H7 (cell line): ENCODE results near the gene BMI1. TPM values are rescaled to one million over a fixed set of nuclear protein-coding genes. Genes with fewer than 3 reads are reported as not detected.
A peak's percentile ranks its signal among the peaks of the same experiment; 100 is the strongest.
"Not testable (repeated sequence)": the region's sequence is repeated elsewhere in the genome, so short reads cannot be mapped to it uniquely, and the experiment has no call there.

ENCODE experiments used
- DNase-seq: peaks from one replicate; pipeline ENCODE4 v3.0.0; 2012
- H3K27me3 ChIP-seq: 2 replicates; pipeline ENCODE4 v1.6.0; 2011; ENCODE audit warnings: mild to moderate bottlenecking, low read length; ENCODE audit not compliant: control insufficient read depth, insufficient read depth
- H3K36me3 ChIP-seq: replicated peaks from 2 replicates; pipeline ENCODE4 v1.5.1; 2011; ENCODE audit warnings: low read length; ENCODE audit not compliant: control insufficient read depth, insufficient read depth
- H3K4me3 ChIP-seq: 2 replicates; pipeline ENCODE4 v1.5.1; 2011; ENCODE audit warnings: low read depth, mild to moderate bottlenecking, control low read depth, low read length, moderate library complexity; ENCODE audit not compliant: insufficient read depth
- total RNA-seq: library from RNA; depleted of rRNA; stranded (reverse); fragments of >200 nt; shearing (Covaris generic); gene quantifications from 2 replicates; pipeline ENCODE4 v1.2.3, GENCODE V29; 2014; rRNA removed

BMI1 gene
- 1.3 and 4.1 TPM in 2 replicates for total RNA-seq

- H3K27me3 ChIP-seq: peaks cover 82% of the 10 kb centered on the region
- DNase-seq: peak; percentile 90
- no peaks in the 10 kb centered on the region for H3K36me3 ChIP-seq
- H3K4me3 ChIP-seq: peak within 1 kb of the TSS; percentile 64
Observed at GRCh38 chr10:22320591-22321155, at the start of gene BMI1. TSS of gene BMI1 (plus strand) at chr10:22321099. CDS start at chr10:22326450, 5,351 bp downstream.

GRCh38 chr10:22271786-22272185, 49.1 kb upstream of the BMI1 start:
- no peak overlapping the region for H3K4me3 ChIP-seq
- H3K27me3 ChIP-seq: no peaks in the 10 kb centered on the region
- H3K36me3 ChIP-seq: no peaks in the 10 kb centered on the region
- DNase-seq: no peak

- no peaks in the 10 kb centered on the region for H3K27me3 ChIP-seq
- no peak for DNase-seq
- H3K36me3 ChIP-seq: no peaks in the 10 kb centered on the region
- no peak overlapping the region for H3K4me3 ChIP-seq
Observed at GRCh38 chr10:22278441-22278782, 42.5 kb upstream of the BMI1 start.

- no peaks in the 10 kb centered on the region for H3K36me3 ChIP-seq
- no peak overlapping the region for H3K4me3 ChIP-seq
- H3K27me3 ChIP-seq: no peaks in the 10 kb centered on the region
- DNase-seq: peak; percentile 43
Observed at GRCh38 chr10:22280078-22280477, 40.8 kb upstream of the BMI1 start.

- Histone ChIP-seq H3K27me3 (no peaks in the 10 kb centered on the region), H3K36me3 (no peaks in the 10 kb centered on the region), H3K4me3 (no peak overlapping the region)
- no peak for DNase-seq
Observed at GRCh38 chr10:22285130-22285529, 35.8 kb upstream of the BMI1 start.

GRCh38 chr10:22293747-22294404, 27.0 kb upstream of the BMI1 start:
- Histone ChIP-seq H3K36me3 (no peaks in the 10 kb centered on the region), H3K27me3 (no peaks in the 10 kb centered on the region), H3K4me3 (no peak overlapping the region)
- no peak for DNase-seq

GRCh38 chr10:22294694-22295093, 26.2 kb upstream of the BMI1 start:
- no peak for DNase-seq
- H3K36me3 ChIP-seq: no peaks in the 10 kb centered on the region

GRCh38 chr10:22301193-22301592, 19.7 kb upstream of the BMI1 start:
- no peak overlapping the region for H3K4me3 ChIP-seq
- DNase-seq: no peak
- H3K27me3 ChIP-seq: no peaks in the 10 kb centered on the region

More at GRCh38 chr10:22294694-22295093, 26.2 kb upstream of the BMI1 start:
- Histone ChIP-seq H3K27me3 (no peaks in the 10 kb centered on the region), H3K4me3 (no peak overlapping the region)

GRCh38 chr10:22303461-22303860, 17.4 kb upstream of the BMI1 start:
- Histone ChIP-seq H3K27me3 (no peaks in the 10 kb centered on the region), H3K36me3 (no peaks in the 10 kb centered on the region), H3K4me3 (no peak overlapping the region)
- DNase-seq: no peak

More at GRCh38 chr10:22301193-22301592, 19.7 kb upstream of the BMI1 start:
- no peaks in the 10 kb centered on the region for H3K36me3 ChIP-seq

- no peaks in the 10 kb centered on the region for H3K36me3 ChIP-seq
- no peak for DNase-seq
- H3K4me3 ChIP-seq: no peak overlapping the region
- 0 out of 2 replicates have a peak, but pooled peaks cover 1% of the 10 kb centered on the region for H3K27me3 ChIP-seq
Observed at GRCh38 chr10:22305721-22306120, 15.2 kb upstream of the BMI1 start.

- Histone ChIP-seq H3K4me3 (no peak overlapping the region), H3K27me3 (peaks cover 9% of the 10 kb centered on the region), H3K36me3 (no peaks in the 10 kb centered on the region)
- no peak for DNase-seq
Observed at GRCh38 chr10:22308390-22308789, 12.5 kb upstream of the BMI1 start.

- H3K27me3 ChIP-seq: peaks cover 18% of the 10 kb centered on the region
- no peak for DNase-seq
- no peak overlapping the region for H3K4me3 ChIP-seq
- H3K36me3 ChIP-seq: no peaks in the 10 kb centered on the region
Observed at GRCh38 chr10:22309180-22310000, 11.5 kb upstream of the BMI1 start.

GRCh38 chr10:22310012-22310411, 10.9 kb upstream of the BMI1 start:
- DNase-seq, H3K36me3 ChIP-seq, H3K4me3 ChIP-seq: not testable (repeated sequence)
- peaks cover 24% of the 10 kb centered on the region for H3K27me3 ChIP-seq

- Histone ChIP-seq H3K4me3 (no peak overlapping the region), H3K36me3 (no peaks in the 10 kb centered on the region), H3K27me3 (peaks cover 34% of the 10 kb centered on the region)
- no peak for DNase-seq
Observed at GRCh38 chr10:22310928-22311327, 10.0 kb upstream of the BMI1 start.

- H3K27me3 ChIP-seq: peaks cover 69% of the 10 kb centered on the region
- no peaks in the 10 kb centered on the region for H3K36me3 ChIP-seq
- no peak overlapping the region for H3K4me3 ChIP-seq
- no peak for DNase-seq
Observed at GRCh38 chr10:22314852-22315251, 6.0 kb upstream of the BMI1 start.
